GM19025 (cell line): ENCODE data around the gene ADGRG6.

ENCODE experiments used
- ATAC-seq: cut with Tn5 transposase; IDR thresholded peaks from one replicate; pipeline ENCODE4 v1.9.1; 2021; ENCODE audit warnings: mild to moderate bottlenecking, low read depth, moderate library complexity; ENCODE audit not compliant: unreplicated experiment

ADGRG6 gene

GRCh38 chr6:142289687-142290086 is 12.1 kb upstream of the ADGRG6 start:
- no peak for ATAC-seq

- no peak for ATAC-seq
These were observed 11.0 kb upstream of the ADGRG6 start for GRCh38 chr6:142290851-142291250.

- no peak for ATAC-seq
These were observed 10.3 kb upstream of the ADGRG6 start for GRCh38 chr6:142291512-142291911.

- no peak for ATAC-seq
These were observed 9.5 kb upstream of the ADGRG6 start for GRCh38 chr6:142292166-142292924.

- no peak for ATAC-seq
These were observed 8.7 kb upstream of the ADGRG6 start for GRCh38 chr6:142293121-142293520.

GRCh38 chr6:142294679-142295078 is 7.1 kb upstream of the ADGRG6 start:
- no peak for ATAC-seq

GRCh38 chr6:142296975-142297604 is 4.7 kb upstream of the ADGRG6 start:
- ATAC-seq, result no peak

GRCh38 chr6:142297605-142297995 is 4.2 kb upstream of the ADGRG6 start:
- ATAC-seq, result no peak

GRCh38 chr6:142297996-142298753 is 3.6 kb upstream of the ADGRG6 start:
- no peak for ATAC-seq

GRCh38 chr6:142300302-142300701 is 1.5 kb upstream of the ADGRG6 start:
- no peak for ATAC-seq

GRCh38 chr6:142300758-142301650 is 803 bp upstream of the ADGRG6 start:
- ATAC-seq, result no peak

- no peak for ATAC-seq
These were observed 791 bp downstream of the ADGRG6 start for GRCh38 chr6:142302421-142303175.

GRCh38 chr6:142303176-142303533 is 1.3 kb downstream of the ADGRG6 start:
- ATAC-seq, result no peak

- ATAC-seq, result no peak
These were observed 2.4 kb downstream of the ADGRG6 start for GRCh38 chr6:142304241-142304640.

GRCh38 chr6:142306736-142307135 is 4.9 kb downstream of the ADGRG6 start:
- no peak for ATAC-seq

GRCh38 chr6:142307963-142308748 is 6.3 kb downstream of the ADGRG6 start:
- ATAC-seq, result no peak

GRCh38 chr6:142309426-142309825 is 7.6 kb downstream of the ADGRG6 start:
- no peak for ATAC-seq

- ATAC-seq, result no peak
These were observed 11.5 kb downstream of the ADGRG6 start for GRCh38 chr6:142313284-142313683.

GRCh38 chr6:142316791-142317368 is 15.1 kb downstream of the ADGRG6 start:
- ATAC-seq, result no peak
